CD14-positive monocyte (primary cell): ENCODE data around the gene MIPEP. TPM values are rescaled to one million over a fixed set of nuclear protein-coding genes. Genes with fewer than 3 reads are reported as not detected.
A peak's percentile ranks its signal among the peaks of the same experiment; 100 is the strongest.

ENCODE experiments used
- DNase-seq, 3 donors: peaks; one replicate each; pipeline ENCODE4 v3.0.0-alpha.2; 2011 to 2022
- H2AFZ ChIP-seq: 2 replicates; pipeline ENCODE4 v1.6.0; 2012; ENCODE audit warnings: mild to moderate bottlenecking, low read depth, low read length, inconsistent platforms; ENCODE audit not compliant: insufficient read depth, poor library complexity, severe bottlenecking
- H3K27ac ChIP-seq, 2 donors: 1 replicate in 1 of 2; 2 replicates in 1 of 2; pipeline ENCODE4 v1.5.1; 2012 to 2013; ENCODE audit warnings: low read length in 2 of 2, control low read depth in 1 of 2, inconsistent platforms in 1 of 2, low read depth in 1 of 2, mild to moderate bottlenecking in 1 of 2
- H3K27me3 ChIP-seq, 2 donors: one replicate each; pipeline versions ENCODE4 v1.6.0 to v1.6.1; 2011 to 2013; ENCODE audit warnings: low read length in 2 of 2; ENCODE audit not compliant: control insufficient read depth in 2 of 2, insufficient read depth in 2 of 2
- H3K36me3 ChIP-seq, 2 donors: replicated peaks in 1 of 2; 1 replicate in 1 of 2; 2 replicates in 1 of 2; pipeline versions ENCODE4 v1.5.1 to v1.6.1; 2012 to 2013; ENCODE audit warnings: low read length in 2 of 2, control low read depth in 1 of 2, inconsistent platforms in 1 of 2, mild to moderate bottlenecking in 1 of 2; ENCODE audit not compliant: insufficient read depth in 2 of 2, control insufficient read depth in 1 of 2
- H3K4me1 ChIP-seq, 2 donors: 1 replicate in 1 of 2; 2 replicates in 1 of 2; pipeline versions ENCODE4 v1.5.1 to v1.6.1; 2012 to 2013; ENCODE audit warnings: low read length in 2 of 2, control low read depth in 1 of 2, inconsistent platforms in 1 of 2, mild to moderate bottlenecking in 1 of 2, moderate library complexity in 1 of 2; ENCODE audit not compliant: insufficient read depth in 2 of 2, control insufficient read depth in 1 of 2
- H3K4me2 ChIP-seq: replicated peaks from 2 replicates; pipeline ENCODE3; 2012; ENCODE audit warnings: low read length, moderate library complexity, mild to moderate bottlenecking; ENCODE audit not compliant: poor library complexity, severe bottlenecking; ENCODE audit errors: extremely low read depth
- H3K4me3 ChIP-seq, 3 experiments: fragments of 200-600 bp in 1 of 3; sonication (generic) in 1 of 3; replicated peaks in 1 of 3; 1 replicate in 2 of 3; 2 replicates in 1 of 3; pipeline ENCODE4 v1.5.1; 2011 to 2013; ENCODE audit warnings: low read length in 3 of 3, mild to moderate bottlenecking in 3 of 3, control low read depth in 2 of 3, low read depth in 2 of 3, inconsistent platforms in 1 of 3, moderate library complexity in 1 of 3
- H3K79me2 ChIP-seq: 2 replicates; pipeline ENCODE4 v1.6.0; 2012; ENCODE audit warnings: mild to moderate bottlenecking, control low read depth, inconsistent platforms, low read length, moderate library complexity; ENCODE audit not compliant: insufficient read depth
- H3K9ac ChIP-seq: 2 replicates; pipeline ENCODE4 v1.6.0; 2017; ENCODE audit warnings: low read length, mild to moderate bottlenecking; ENCODE audit not compliant: insufficient read depth, poor library complexity, severe bottlenecking
- H3K9me3 ChIP-seq, 2 donors: replicated peaks in 1 of 2; 1 replicate in 1 of 2; 2 replicates in 1 of 2; pipeline versions ENCODE4 v1.5.1 to v1.6.1; 2012 to 2013; ENCODE audit warnings: low read length in 2 of 2, control low read depth in 1 of 2; ENCODE audit not compliant: control insufficient read depth in 1 of 2, insufficient read depth in 1 of 2
- H4K20me1 ChIP-seq: 2 replicates; pipeline ENCODE4 v1.6.0; 2012; ENCODE audit warnings: mild to moderate bottlenecking, low read length, control low read depth, moderate library complexity; ENCODE audit not compliant: insufficient read depth
- H3K27ac Mint-ChIP-seq, 7 donors: one replicate each; pipeline ENCODE4 v1.8.0; 2020; ENCODE audit warnings: mild to moderate bottlenecking in 7 of 7, mixed read lengths in 7 of 7, moderate library complexity in 6 of 7, inconsistent platforms in 2 of 7
- H3K27me3 Mint-ChIP-seq, 3 donors: one replicate each; pipeline ENCODE4 v1.8.0; 2021 to 2022; ENCODE audit warnings: low read depth in 3 of 3, mild to moderate bottlenecking in 3 of 3, mixed read lengths in 3 of 3, moderate library complexity in 3 of 3, inconsistent platforms in 1 of 3
- H3K36me3 Mint-ChIP-seq, 2 donors: one replicate each; pipeline ENCODE4 v1.8.0; 2020; ENCODE audit warnings: mixed read lengths in 2 of 2, inconsistent platforms in 1 of 2, mild to moderate bottlenecking in 1 of 2
- H3K4me1 Mint-ChIP-seq: one replicate; pipeline ENCODE4 v1.8.0; 2020; ENCODE audit warnings: mild to moderate bottlenecking, mixed read lengths
- H3K4me3 Mint-ChIP-seq, 2 donors: one replicate each; pipeline ENCODE4 v1.8.0; 2020; ENCODE audit warnings: mild to moderate bottlenecking in 2 of 2, mixed read lengths in 2 of 2, moderate library complexity in 1 of 2
- H3K9me3 Mint-ChIP-seq, 7 donors: one replicate each; pipeline ENCODE4 v1.8.0; 2020 to 2022; ENCODE audit warnings: mixed read lengths in 7 of 7, mild to moderate bottlenecking in 6 of 7, moderate library complexity in 6 of 7, inconsistent platforms in 2 of 7
- WGBS: methylation state at CpG from one replicate; pipeline ENCODE4 v1.1.5; 2013; ENCODE audit warnings: missing lambda C conversion rate; ENCODE audit not compliant: insufficient coverage; 5-methylcytosine and 5-hydroxymethylcytosine counted together
- intact Hi-C, 2 donors: fragments of 100-400 bp; cut with micrococcal nuclease; formaldehyde crosslinking; loops; one replicate each; pipeline versions ENCODE4 v1.15.0 to v1.15.1; 2023
- polyA plus RNA-seq, 3 donors: library from polyadenylated mRNA; depleted of rRNA in 1 of 3; unstranded in 2 of 3; stranded (reverse) in 1 of 3; fragments of 300-500 nt in 2 of 3; fragments of >200 nt in 1 of 3; fragmentation: Illumina TruSeq in 2 of 3; gene quantifications; 1 replicate in 2 of 3; 2 replicates in 1 of 3; pipeline ENCODE4 v1.2.3, GENCODE V29; 2012 to 2021
- TF ChIP-seq, protein P1 (sequence below): fragments of 200-600 bp; IDR thresholded peaks from one replicate; pipeline ENCODE4 v1.8.0; 2022; ENCODE audit warnings: antibody characterized with exemption, mild to moderate bottlenecking

The MIPEP gene
- polyA plus RNA-seq, 3 donors, result 1.2 to 9.9 (median 7.7) TPM

- Histone ChIP-seq H3K9ac (no peak overlapping the region), H3K79me2 (no peaks in the 10 kb centered on the region), H3K36me3 (peaks cover 0 to 6% of the 10 kb centered on the region in 2 donors), H3K27me3 (no peaks in the 10 kb centered on the region), H3K27ac (no peak overlapping the region), H3K9me3 (no peaks in the 10 kb centered on the region), H2AFZ (no peak overlapping the region), H3K4me1 (no peaks in the 10 kb centered on the region), H3K4me3 (no peak overlapping the region), H4K20me1 (no peaks in the 10 kb centered on the region), H3K4me2 (no peak overlapping the region)
- Mint-ChIP-seq H3K36me3 (peaks cover 6 to 20% of the 10 kb centered on the region in 2 donors), H3K27me3 (no peaks in the 10 kb centered on the region), H3K4me1 (peaks cover 3% of the 10 kb centered on the region), H3K27ac (no peak overlapping the region), H3K9me3 (peaks cover 0 to 6% (median 3%) of the 10 kb centered on the region in 7 donors), H3K4me3 (no peak overlapping the region)
- intact Hi-C loops, result no loop called here
- no peak for DNase-seq
- TF ChIP-seq, protein P1, sequence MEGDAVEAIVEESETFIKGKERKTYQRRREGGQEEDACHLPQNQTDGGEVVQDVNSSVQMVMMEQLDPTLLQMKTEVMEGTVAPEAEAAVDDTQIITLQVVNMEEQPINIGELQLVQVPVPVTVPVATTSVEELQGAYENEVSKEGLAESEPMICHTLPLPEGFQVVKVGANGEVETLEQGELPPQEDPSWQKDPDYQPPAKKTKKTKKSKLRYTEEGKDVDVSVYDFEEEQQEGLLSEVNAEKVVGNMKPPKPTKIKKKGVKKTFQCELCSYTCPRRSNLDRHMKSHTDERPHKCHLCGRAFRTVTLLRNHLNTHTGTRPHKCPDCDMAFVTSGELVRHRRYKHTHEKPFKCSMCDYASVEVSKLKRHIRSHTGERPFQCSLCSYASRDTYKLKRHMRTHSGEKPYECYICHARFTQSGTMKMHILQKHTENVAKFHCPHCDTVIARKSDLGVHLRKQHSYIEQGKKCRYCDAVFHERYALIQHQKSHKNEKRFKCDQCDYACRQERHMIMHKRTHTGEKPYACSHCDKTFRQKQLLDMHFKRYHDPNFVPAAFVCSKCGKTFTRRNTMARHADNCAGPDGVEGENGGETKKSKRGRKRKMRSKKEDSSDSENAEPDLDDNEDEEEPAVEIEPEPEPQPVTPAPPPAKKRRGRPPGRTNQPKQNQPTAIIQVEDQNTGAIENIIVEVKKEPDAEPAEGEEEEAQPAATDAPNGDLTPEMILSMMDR, result no peak
- 94% methylated on average over 2 of the region's 3 CpGs for WGBS
Measured at GRCh38 chr13:23820530-23820929, 68.7 kb downstream of the MIPEP start.

GRCh38 chr13:23817830-23818229 is 71.4 kb downstream of the MIPEP start:
- Histone ChIP-seq H4K20me1 (no peaks in the 10 kb centered on the region), H3K27ac (no peak overlapping the region), H2AFZ (no peak overlapping the region), H3K4me1 (no peaks in the 10 kb centered on the region), H3K4me3 (no peak overlapping the region), H3K9ac (no peak overlapping the region), H3K9me3 (no peaks in the 10 kb centered on the region), H3K36me3 (no peaks in the 10 kb centered on the region), H3K79me2 (no peaks in the 10 kb centered on the region), H3K27me3 (no peaks in the 10 kb centered on the region), H3K4me2 (no peak overlapping the region)
- H3K4me1 Mint-ChIP-seq, result peaks cover 3% of the 10 kb centered on the region
- H3K27me3 Mint-ChIP-seq, result peaks cover 0 to 1% (median 0%) of the 10 kb centered on the region in 3 donors
- intact Hi-C loops, result no loop called here
- H3K27ac Mint-ChIP-seq, result peak overlapping the region in 1 of 7 donors; percentile 18
- 0% methylated on average over 3 of the region's 4 CpGs for WGBS
- peaks cover 2 to 3% of the 10 kb centered on the region in 2 donors for H3K36me3 Mint-ChIP-seq
- no peak for DNase-seq
- H3K9me3 Mint-ChIP-seq, result no peaks in the 10 kb centered on the region
- TF ChIP-seq, protein P1, result no peak
- no peak overlapping the region for H3K4me3 Mint-ChIP-seq
